ENCODE data around the gene LPA.
"Not testable (repeated sequence)": the region's sequence is repeated elsewhere in the genome, so short reads cannot be mapped to it uniquely, and the experiment has no call there.

The LPA gene

DNA sequence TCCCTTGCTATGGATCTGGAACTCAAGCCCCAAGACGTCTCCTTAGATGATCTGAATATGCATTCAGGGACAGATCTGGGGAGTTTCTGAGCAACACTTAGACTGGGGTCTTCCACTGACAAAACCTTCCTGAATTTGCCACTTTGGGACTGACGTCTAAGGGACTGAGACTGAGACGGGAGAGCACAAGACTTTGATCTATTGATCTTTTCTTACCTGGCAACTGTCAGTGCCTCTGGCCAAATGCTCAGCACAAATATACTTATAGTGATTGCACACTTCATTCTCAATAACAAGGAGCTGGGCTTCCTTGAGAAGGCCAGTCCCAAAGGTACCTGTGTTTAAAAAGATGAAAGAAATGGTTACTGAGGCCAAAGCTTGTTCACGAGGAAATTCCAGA is 131.8 kb downstream of the LPA start:
- Histone ChIP-seq H3K27me3 (ENCODE audit: low read length) (no peaks in the 10 kb centered on the region), H3K79me2 (ENCODE audit: insufficient read depth, low read length) (no peaks in the 10 kb centered on the region), H3K36me3 (ENCODE audit: low read length) (no peaks in the 10 kb centered on the region), H3K4me2 (ENCODE audit: low read depth, low read length, poor library complexity, severe bottlenecking) (no peak overlapping the region), H4K20me1 (ENCODE audit: low read depth, low read length) (no peaks in the 10 kb centered on the region), H3F3A (ENCODE audit: insufficient read depth) (no peaks in the 10 kb centered on the region), H3K9me2 (replicated peaks; ENCODE audit: insufficient read depth, low read length) (no peaks in the 10 kb centered on the region), H3K27ac (ENCODE audit: low read depth, low read length) (no peak overlapping the region), H2AFZ (ENCODE audit: low read depth, low read length, severe bottlenecking) (no peak overlapping the region), H3K4me3 (ENCODE audit: insufficient read depth, low read length, poor library complexity, severe bottlenecking) (no peak overlapping the region), H3K9me3 (ENCODE audit: insufficient read depth, low read length) (peaks cover 6% of the 10 kb centered on the region; the same call in 1 of the 2 replicates), H3K9ac (ENCODE audit: low read length) (no peak overlapping the region)
- TF ChIP-seq CTCF (IDR thresholded peaks at IDR 0.05; ENCODE audit: insufficient read depth, low read length, poor library complexity, severe bottlenecking) (no peak), EZH2phosphoT487 (conservative IDR thresholded peaks at IDR 0.05; ENCODE audit: low read length) (no peak)

DNA sequence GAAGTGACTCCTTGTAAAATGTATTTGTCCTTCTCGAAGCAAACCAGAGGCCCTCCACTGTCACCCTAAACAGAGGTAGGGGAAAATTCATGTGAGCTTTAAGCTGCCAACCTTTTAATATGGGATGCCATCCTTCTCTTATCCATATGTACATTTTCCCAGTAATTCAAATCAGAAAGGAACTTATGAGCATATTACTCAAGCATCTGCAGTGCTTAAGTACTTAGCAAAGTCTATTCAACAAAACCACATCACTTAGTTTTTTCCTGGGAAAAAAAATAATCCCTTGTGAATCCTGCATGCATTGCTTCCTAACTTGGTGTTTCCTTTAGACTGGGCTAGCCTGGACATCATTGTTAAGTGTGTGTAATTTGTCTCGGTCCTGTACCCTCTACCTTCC is 132.2 kb downstream of the LPA start:
- Histone ChIP-seq H3K27ac (ENCODE audit: low read depth, low read length) (no peak overlapping the region), H3F3A (ENCODE audit: insufficient read depth) (no peaks in the 10 kb centered on the region), H3K27me3 (ENCODE audit: low read length) (no peaks in the 10 kb centered on the region), H3K79me2 (ENCODE audit: insufficient read depth, low read length) (no peaks in the 10 kb centered on the region), H4K20me1 (ENCODE audit: low read depth, low read length) (no peaks in the 10 kb centered on the region), H3K9me2 (replicated peaks; ENCODE audit: insufficient read depth, low read length) (no peaks in the 10 kb centered on the region), H3K4me3 (ENCODE audit: insufficient read depth, low read length, poor library complexity, severe bottlenecking) (no peak overlapping the region), H3K9me3 (ENCODE audit: insufficient read depth, low read length) (peaks cover 6% of the 10 kb centered on the region; the same call in 1 of the 2 replicates), H2AFZ (ENCODE audit: low read depth, low read length, severe bottlenecking) (no peak overlapping the region), H3K4me2 (ENCODE audit: low read depth, low read length, poor library complexity, severe bottlenecking) (no peak overlapping the region), H3K36me3 (ENCODE audit: low read length) (no peaks in the 10 kb centered on the region), H3K9ac (ENCODE audit: low read length) (no peak overlapping the region)
- TF ChIP-seq EZH2phosphoT487 (conservative IDR thresholded peaks at IDR 0.05; ENCODE audit: low read length) = no peak
- no peak for TF ChIP-seq CTCF (IDR thresholded peaks at IDR 0.05; ENCODE audit: insufficient read depth, low read length, poor library complexity, severe bottlenecking)

DNA sequence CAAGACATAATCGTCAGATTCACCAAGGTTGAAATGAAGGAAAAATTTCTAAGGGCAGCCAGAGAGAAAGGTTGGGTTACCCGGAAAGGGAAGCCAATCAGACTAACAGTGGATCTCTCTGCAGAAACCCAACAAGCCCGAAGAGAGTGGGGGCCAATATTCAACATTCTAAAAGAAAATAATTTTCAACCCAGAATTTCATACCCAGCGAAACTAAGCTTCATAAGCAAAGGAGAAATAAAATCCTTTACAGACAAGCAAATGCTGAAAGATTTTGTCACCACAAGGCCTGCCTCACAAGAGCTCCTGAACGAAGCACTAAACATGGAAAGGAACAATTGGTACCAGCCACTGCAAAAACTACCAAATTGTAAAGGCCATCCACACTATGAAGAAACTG is 134.6 kb downstream of the LPA start:
- H3K27ac ChIP-seq (ENCODE audit: low read depth, low read length); H3K4me3 ChIP-seq (ENCODE audit: insufficient read depth, low read length, poor library complexity, severe bottlenecking); H3K79me2 ChIP-seq (ENCODE audit: insufficient read depth, low read length); H3K27me3 ChIP-seq (ENCODE audit: low read length); H3K36me3 ChIP-seq (ENCODE audit: low read length); H3F3A ChIP-seq (ENCODE audit: insufficient read depth); H4K20me1 ChIP-seq (ENCODE audit: low read depth, low read length); H3K4me2 ChIP-seq (ENCODE audit: low read depth, low read length, poor library complexity, severe bottlenecking); H3K9me3 ChIP-seq (ENCODE audit: insufficient read depth, low read length); H3K9ac ChIP-seq (ENCODE audit: low read length); H3K9me2 ChIP-seq (replicated peaks; ENCODE audit: insufficient read depth, low read length); H2AFZ ChIP-seq (ENCODE audit: low read depth, low read length, severe bottlenecking): not testable (repeated sequence)

GRCh38 chr6:160523223-160523622 is 140.9 kb downstream of the LPA start:
- no peak overlapping the region for H3K4me3 ChIP-seq (ENCODE audit: insufficient read depth, low read length, poor library complexity, severe bottlenecking)

More at GRCh38 chr6:160523223-160523622, 140.9 kb downstream of the LPA start:
- Histone ChIP-seq H3F3A (ENCODE audit: insufficient read depth) (no peaks in the 10 kb centered on the region), H3K9me3 (ENCODE audit: insufficient read depth, low read length) (no peaks in the 10 kb centered on the region; the same call in 1 of the 2 replicates), H3K27ac (ENCODE audit: low read depth, low read length) (no peak overlapping the region), H3K36me3 (ENCODE audit: low read length) (no peaks in the 10 kb centered on the region), H3K9me2 (replicated peaks; ENCODE audit: insufficient read depth, low read length) (no peaks in the 10 kb centered on the region), H3K79me2 (ENCODE audit: insufficient read depth, low read length) (no peaks in the 10 kb centered on the region), H3K9ac (ENCODE audit: low read length) (no peak overlapping the region), H2AFZ (ENCODE audit: low read depth, low read length, severe bottlenecking) (no peak overlapping the region), H3K27me3 (ENCODE audit: low read length) (no peaks in the 10 kb centered on the region), H3K4me2 (ENCODE audit: low read depth, low read length, poor library complexity, severe bottlenecking) (no peak overlapping the region), H4K20me1 (ENCODE audit: low read depth, low read length) (no peaks in the 10 kb centered on the region)
- no peak for TF ChIP-seq EZH2phosphoT487 (conservative IDR thresholded peaks at IDR 0.05; ENCODE audit: low read length)
- no peak for TF ChIP-seq CTCF (IDR thresholded peaks at IDR 0.05; ENCODE audit: insufficient read depth, low read length, poor library complexity, severe bottlenecking)

Data from SU-DHL-6 (cell line).